ENCODE measurements around the gene PTPRS. TPM values are rescaled to one million over a fixed set of nuclear protein-coding genes. Genes with fewer than 3 reads are reported as not detected.

PTPRS gene
- total and polyA plus RNA-seq, 2 of the 8 experiments (the other 6 are each of a cell fraction or from before 2014, with no cell fraction given) = 96.8 to 223 TPM

GRCh38 chr19:5339950-5340636 is 519 bp downstream of the PTPRS start (continued):
- TF ChIP-seq CTCF (IDR thresholded peaks at IDR 0.05; ENCODE audit: control extremely low read depth in 1 of 3, insufficient read depth in 1 of 3, low read depth in 1 of 3, low read length in 3 of 3) = peak in 2 of 3 experiments; percentile 6 to 7; a peak in 3 of 4 replicates
- no peak for TF ChIP-seq ATF2 (IDR thresholded peaks at IDR 0.05; ENCODE audit: low read length)
- TF ChIP-seq KDM1A (IDR thresholded peaks at IDR 0.05; ENCODE audit: borderline replicate concordance, low read length) = no peak
- TF ChIP-seq SIN3A (conservative IDR thresholded peaks at IDR 0.05 in 1 of 2, IDR thresholded peaks at IDR 0.05 in 1 of 2; ENCODE audit: low read depth in 1 of 2, low read length in 2 of 2) = no peak
- TF ChIP-seq CHD1 (IDR thresholded peaks at IDR 0.05; ENCODE audit: low read depth, low read length) = no peak
- TF ChIP-seq CREB1 (IDR thresholded peaks at IDR 0.05) = no peak
- TF ChIP-seq HDAC2 (IDR thresholded peaks at IDR 0.05; ENCODE audit: borderline replicate concordance in 1 of 2, low read depth in 2 of 2, low read length in 2 of 2) = no peak
- 0 out of 2 replicates have a peak, but pooled peaks have one; percentile 70 for TF ChIP-seq RBBP5 (IDR thresholded peaks at IDR 0.05; ENCODE audit: borderline replicate concordance, low read depth, low read length)
- no peak for TF ChIP-seq JUND (IDR thresholded peaks at IDR 0.05; ENCODE audit: low read length)
- TF ChIP-seq TBP (IDR thresholded peaks at IDR 0.05; ENCODE audit: low read depth, low read length) = no peak

All from H1 (cell line).